K562 (cell line): Measurements from ENCODE around the gene SELENOW. TPM values are rescaled to one million over a fixed set of nuclear protein-coding genes. Genes with fewer than 3 reads are reported as not detected.

ENCODE experiments used
- ATAC-seq: fragments of 200-7000 bp; cut with Tn5 transposase; 3 replicates; pipeline ENCODE4 v1.9.1; 2020; ENCODE audit warnings: moderate library complexity
- BruUV-seq: library from RNA; stranded (reverse); fragments of 400-500 nt; replicated peaks from 2 replicates; lab custom pipeline; 2021; lab: Mats Ljungman, UMichigan
- CTCF ChIA-PET: fragments of 300-600 bp; formaldehyde crosslinking; extraction: SDS; loops from one replicate; lab custom pipeline; 2021; ENCODE audit warnings: low intra/inter-chr PET ratio; lab: Yijun Ruan, JAX
- POLR2A ChIA-PET: fragments of 300-600, 350-650 bp; sonication (Branson Sonifier 250); formaldehyde crosslinking; extraction: SDS; loops from one replicate; lab custom pipeline; 2021; ENCODE audit warnings: antibody characterized with exemption, inconsistent platforms; lab: Yijun Ruan, JAX
- DNase-seq, 4 experiments: peaks; one replicate each; pipeline versions ENCODE4 v3.0.0 to v3.0.0-alpha.2; 2011 to 2018; ENCODE audit warnings: low spot score in 3 of 4, mixed read lengths in 3 of 4; ENCODE audit errors: extremely low read depth in 1 of 4
- FAIRE-seq: peaks from 2 replicates; lab custom pipeline; 2011; peaks lifted over from hg19 to GRCh38; lab: Jason Lieb, UNC
- H2AFZ ChIP-seq: 2 replicates; pipeline ENCODE4 v1.6.0; 2011; ENCODE audit warnings: low read depth, low read length, control low read depth, inconsistent platforms
- H3K27ac ChIP-seq: fragments of 200-600 bp; 3 replicates; pipeline ENCODE4 v1.8.0; 2011; ENCODE audit warnings: low read depth, mild to moderate bottlenecking, control low read depth, inconsistent platforms, low read length, moderate library complexity, mixed read lengths; ENCODE audit errors: extremely low read depth
- H3K27me3 ChIP-seq, 2 experiments: fragments of 300-600 bp in 1 of 2; 2 replicates in 1 of 2; 3 replicates in 1 of 2; pipeline versions ENCODE4 v1.6.0 to v1.8.0; 2011; ENCODE audit warnings: inconsistent platforms in 2 of 2, low read length in 2 of 2, mild to moderate bottlenecking in 1 of 2, mixed read lengths in 1 of 2, moderate library complexity in 1 of 2; ENCODE audit not compliant: control insufficient read depth in 2 of 2, insufficient read depth in 2 of 2
- H3K36me3 ChIP-seq: fragments of 300-600 bp; 3 replicates; pipeline ENCODE4 v1.8.0; 2011; ENCODE audit warnings: mild to moderate bottlenecking, low read length, inconsistent platforms; ENCODE audit not compliant: control insufficient read depth, insufficient read depth
- H3K4me1 ChIP-seq, 2 experiments: fragments of 200-600 bp in 1 of 2; replicated peaks in 1 of 2; 2 replicates in 1 of 2; 3 replicates in 1 of 2; pipeline versions ENCODE4 v1.5.1 to v1.8.0; 2011; ENCODE audit warnings: inconsistent platforms in 2 of 2, low read length in 2 of 2, mild to moderate bottlenecking in 1 of 2, mixed read lengths in 1 of 2, moderate library complexity in 1 of 2; ENCODE audit not compliant: control insufficient read depth in 2 of 2, insufficient read depth in 2 of 2
- H3K4me2 ChIP-seq: 2 replicates; pipeline ENCODE4 v1.6.1; 2011; ENCODE audit warnings: low read length, control low read depth, inconsistent platforms, mixed read lengths; ENCODE audit not compliant: insufficient read depth
- H3K4me3 ChIP-seq: fragments of 200-600 bp; sonication (generic), shearing (Covaris generic); 2 replicates; pipeline ENCODE4 v1.5.1; 2016; ENCODE audit warnings: control low read depth, inconsistent platforms
- H3K79me2 ChIP-seq: fragments of 200-600 bp; 3 replicates; pipeline ENCODE4 v1.8.0; 2011; ENCODE audit warnings: low read length, inconsistent platforms; ENCODE audit not compliant: control insufficient read depth, insufficient read depth
- H3K9ac ChIP-seq, 2 experiments: 2 replicates each; pipeline versions ENCODE4 v1.6.0 to v1.6.1; 2011; ENCODE audit warnings: low read depth in 2 of 2, low read length in 2 of 2, control low read depth in 1 of 2, inconsistent platforms in 1 of 2, mild to moderate bottlenecking in 1 of 2, mixed read lengths in 1 of 2; ENCODE audit not compliant: insufficient read depth in 1 of 2
- H3K9me1 ChIP-seq: one replicate; pipeline ENCODE4 v1.6.0; 2011; ENCODE audit warnings: inconsistent platforms, mild to moderate bottlenecking, low read length, moderate library complexity; ENCODE audit not compliant: control insufficient read depth, insufficient read depth
- H3K9me3 ChIP-seq: replicated peaks from 2 replicates; pipeline ENCODE4 v1.5.1; 2011; ENCODE audit warnings: low read depth, low read length, inconsistent platforms; ENCODE audit not compliant: control insufficient read depth, insufficient read depth
- H4K20me1 ChIP-seq: replicated peaks from 2 replicates; pipeline ENCODE4 v1.6.1; 2011; ENCODE audit warnings: low read length, inconsistent platforms, mixed read lengths; ENCODE audit not compliant: control insufficient read depth, insufficient read depth
- ATF2 ChIP-seq: sonication (generic); formaldehyde crosslinking; IDR thresholded peaks from 2 replicates; pipeline ENCODE4 v1.8.1; 2022; ENCODE audit warnings: missing genetic modification reagents
- EGR1 ChIP-seq: fragments of 450-650 bp; conservative IDR thresholded peaks from 2 replicates; pipeline ENCODE4 v1.6.1; 2017; ENCODE audit warnings: mild to moderate bottlenecking
- MAFG ChIP-seq: fragments of 450-650 bp; conservative IDR thresholded peaks from 2 replicates; pipeline ENCODE4 v1.6.1; 2016; ENCODE audit warnings: missing genetic modification characterization, missing compliant biosample characterization
- ZBED1 ChIP-seq: IDR thresholded peaks from 2 replicates; pipeline ENCODE4 v1.6.1; 2014
- ZEB2 ChIP-seq: fragments of 450-650 bp; IDR thresholded peaks from 2 replicates; pipeline ENCODE4 v1.6.1; 2016
- ZNF212 ChIP-seq: fragments of 450-650 bp; formaldehyde crosslinking; IDR thresholded peaks from 2 replicates; pipeline ENCODE4 v1.4.0; 2020; ENCODE audit warnings: mild to moderate bottlenecking
- ZNF699 ChIP-seq: fragments of 250-450 bp; sonication (Bioruptor Pico); IDR thresholded peaks from 2 replicates; pipeline ENCODE4 v1.8.0; 2021; ENCODE audit warnings: mild to moderate bottlenecking, moderate library complexity; ENCODE audit not compliant: insufficient replicate concordance
- WGBS: fragments of 100-300 bp; shearing (Covaris generic); methylation state at CpG from one replicate; pipeline ENCODE4 v1.1.6; 2016; ENCODE audit warnings: low coverage, mixed read lengths; ENCODE audit not compliant: insufficient coverage; ENCODE audit errors: missing lambda C conversion rate; 5-methylcytosine and 5-hydroxymethylcytosine counted together
- in situ Hi-C: fragments of 300-500 bp; cut with MboI; formaldehyde crosslinking; loops from 4 replicates; pipeline ENCODE4 v1.15.0; 2018; ENCODE audit warnings: inconsistent platforms, mixed read lengths
- intact Hi-C: fragments of 100-400 bp; cut with micrococcal nuclease; formaldehyde crosslinking; loops from 2 replicates; pipeline ENCODE4 v1.14.2; 2022
- polyA plus RNA-seq, 8 experiments: library from polyadenylated mRNA; depleted of rRNA in 4 of 8; stranded (reverse) in 5 of 8; unstranded in 3 of 8; fragments of >200 nt; fragmentation: Nextera tagmentation in 2 of 8; fragmentation: Illumina TruSeq in 1 of 8; extraction: Ambion mirVana in 2 of 8; extraction: Trizol in 1 of 8; gene quantifications; 2 replicates each; pipeline versions ENCODE4 v1.2.1 to v1.2.3, GENCODE V29; 2011 to 2014; ENCODE audit warnings: inconsistent platforms in 1 of 8, missing spikeins in 1 of 8
- total RNA-seq, 7 experiments: library from RNA; depleted of rRNA in 6 of 7; stranded (reverse); fragments of >200 nt in 6 of 7; fragmentation: Illumina TruSeq in 2 of 7; extraction: Trizol in 2 of 7; gene quantifications; 2 replicates each; pipeline versions ENCODE4 v1.2.1 to v1.2.3, GENCODE V29; 2011 to 2021; ENCODE audit warnings: low replicate concordance in 1 of 7
- TF ChIP-seq, protein P1 (sequence below), 2 experiments: fragments of 450-650 bp in 1 of 2; sonication (generic) in 1 of 2; formaldehyde crosslinking in 1 of 2; IDR thresholded peaks; 2 replicates each; pipeline versions ENCODE4 v1.7.1 to v1.9.0; 2016 to 2022; ENCODE audit warnings: inconsistent platforms in 1 of 2, mild to moderate bottlenecking in 1 of 2, missing genetic modification reagents in 1 of 2
- TF ChIP-seq, protein P2 (sequence below), 2 experiments: fragments of 450-650 bp in 1 of 2; IDR thresholded peaks; 2 replicates each; pipeline ENCODE4 v1.6.1; 2011 to 2017; ENCODE audit warnings: low read depth in 2 of 2, antibody characterized with exemption in 1 of 2, borderline replicate concordance in 1 of 2, low read length in 1 of 2, mild to moderate bottlenecking in 1 of 2, mixed read lengths in 1 of 2; ENCODE audit not compliant: control insufficient read depth in 1 of 2

Gene SELENOW
- total and polyA plus RNA-seq, 9 of the 15 experiments (the other 6 are each of a cell fraction or from before 2014, with no cell fraction given) = 91.9 to 279 (median 156) TPM

DNA sequence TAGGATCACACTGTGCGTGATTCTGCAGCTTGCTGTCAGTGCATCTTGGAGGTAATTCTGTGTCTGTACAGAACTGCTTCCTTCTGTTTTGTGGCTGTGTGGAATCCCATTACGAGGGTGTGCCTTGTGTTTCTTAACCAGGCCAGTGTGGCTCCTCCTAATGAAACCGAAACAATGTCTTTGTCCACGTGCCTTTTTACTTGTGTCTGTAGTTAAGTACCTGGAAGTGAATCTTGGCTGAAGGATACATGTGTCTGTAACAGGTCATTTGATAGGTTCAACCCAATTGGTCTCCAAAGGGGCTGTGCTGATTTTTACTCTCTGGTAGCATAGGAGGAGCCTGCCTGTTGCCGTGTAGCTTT lies 20.1 kb upstream of the SELENOW start:
- Histone ChIP-seq H3K27me3 (no peaks in the 10 kb centered on the region), H3K36me3 (peaks cover 59% of the 10 kb centered on the region; the same call in 2 of the 3 replicates), H3K4me3 (no peak overlapping the region), H3K4me1 (peaks cover 0 to 15% of the 10 kb centered on the region in 2 experiments; a peak in 2 of 5 replicates), H3K27ac (no peak overlapping the region), H3K9me3 (no peaks in the 10 kb centered on the region), H3K9me1 (no peaks in the 10 kb centered on the region), H3K9ac (no peak overlapping the region), H3K79me2 (no peaks in the 10 kb centered on the region), H3K4me2 (no peak overlapping the region), H2AFZ (no peak overlapping the region), H4K20me1 (peaks cover 4% of the 10 kb centered on the region; the same call in 1 of the 2 replicates)
- FAIRE-seq (no peak), ATAC-seq (no peak), DNase-seq (no peak)
- intact Hi-C loops (no loop called here), in situ Hi-C loops (no loop called here)
- BruUV-seq = no TSS peak
- CTCF ChIA-PET = no interaction called here
- WGBS = 83% methylated on average over 5 of the region's 5 CpGs
- POLR2A ChIA-PET = interaction anchor here (0.5 to 3.4 kb wide), 5 partner anchors 9 to 502 kb away, joined by 3 to 17 read pairs (median 3); partner anchors contain the start of genes CCDC9 and NOP53
- TF ChIP-seq ZNF699 (CRISPR knock-in tag) (no peak), ATF2 (no peak), EGR1 (no peak), ZNF212 (no peak), MAFG (tag) (no peak), ZEB2 (no peak), ZBED1 (no peak)
- TF ChIP-seq, protein P1, sequence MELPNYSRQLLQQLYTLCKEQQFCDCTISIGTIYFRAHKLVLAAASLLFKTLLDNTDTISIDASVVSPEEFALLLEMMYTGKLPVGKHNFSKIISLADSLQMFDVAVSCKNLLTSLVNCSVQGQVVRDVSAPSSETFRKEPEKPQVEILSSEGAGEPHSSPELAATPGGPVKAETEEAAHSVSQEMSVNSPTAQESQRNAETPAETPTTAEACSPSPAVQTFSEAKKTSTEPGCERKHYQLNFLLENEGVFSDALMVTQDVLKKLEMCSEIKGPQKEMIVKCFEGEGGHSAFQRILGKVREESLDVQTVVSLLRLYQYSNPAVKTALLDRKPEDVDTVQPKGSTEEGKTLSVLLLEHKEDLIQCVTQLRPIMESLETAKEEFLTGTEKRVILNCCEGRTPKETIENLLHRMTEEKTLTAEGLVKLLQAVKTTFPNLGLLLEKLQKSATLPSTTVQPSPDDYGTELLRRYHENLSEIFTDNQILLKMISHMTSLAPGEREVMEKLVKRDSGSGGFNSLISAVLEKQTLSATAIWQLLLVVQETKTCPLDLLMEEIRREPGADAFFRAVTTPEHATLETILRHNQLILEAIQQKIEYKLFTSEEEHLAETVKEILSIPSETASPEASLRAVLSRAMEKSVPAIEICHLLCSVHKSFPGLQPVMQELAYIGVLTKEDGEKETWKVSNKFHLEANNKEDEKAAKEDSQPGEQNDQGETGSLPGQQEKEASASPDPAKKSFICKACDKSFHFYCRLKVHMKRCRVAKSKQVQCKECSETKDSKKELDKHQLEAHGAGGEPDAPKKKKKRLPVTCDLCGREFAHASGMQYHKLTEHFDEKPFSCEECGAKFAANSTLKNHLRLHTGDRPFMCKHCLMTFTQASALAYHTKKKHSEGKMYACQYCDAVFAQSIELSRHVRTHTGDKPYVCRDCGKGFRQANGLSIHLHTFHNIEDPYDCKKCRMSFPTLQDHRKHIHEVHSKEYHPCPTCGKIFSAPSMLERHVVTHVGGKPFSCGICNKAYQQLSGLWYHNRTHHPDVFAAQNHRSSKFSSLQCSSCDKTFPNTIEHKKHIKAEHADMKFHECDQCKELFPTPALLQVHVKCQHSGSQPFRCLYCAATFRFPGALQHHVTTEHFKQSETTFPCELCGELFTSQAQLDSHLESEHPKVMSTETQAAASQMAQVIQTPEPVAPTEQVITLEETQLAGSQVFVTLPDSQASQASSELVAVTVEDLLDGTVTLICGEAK (IDR thresholded peaks at IDR 0.05) = no peak
- TF ChIP-seq, protein P1 (CRISPR knock-in tag; IDR thresholded peaks at IDR 0.05) = no peak
- TF ChIP-seq, protein P2, sequence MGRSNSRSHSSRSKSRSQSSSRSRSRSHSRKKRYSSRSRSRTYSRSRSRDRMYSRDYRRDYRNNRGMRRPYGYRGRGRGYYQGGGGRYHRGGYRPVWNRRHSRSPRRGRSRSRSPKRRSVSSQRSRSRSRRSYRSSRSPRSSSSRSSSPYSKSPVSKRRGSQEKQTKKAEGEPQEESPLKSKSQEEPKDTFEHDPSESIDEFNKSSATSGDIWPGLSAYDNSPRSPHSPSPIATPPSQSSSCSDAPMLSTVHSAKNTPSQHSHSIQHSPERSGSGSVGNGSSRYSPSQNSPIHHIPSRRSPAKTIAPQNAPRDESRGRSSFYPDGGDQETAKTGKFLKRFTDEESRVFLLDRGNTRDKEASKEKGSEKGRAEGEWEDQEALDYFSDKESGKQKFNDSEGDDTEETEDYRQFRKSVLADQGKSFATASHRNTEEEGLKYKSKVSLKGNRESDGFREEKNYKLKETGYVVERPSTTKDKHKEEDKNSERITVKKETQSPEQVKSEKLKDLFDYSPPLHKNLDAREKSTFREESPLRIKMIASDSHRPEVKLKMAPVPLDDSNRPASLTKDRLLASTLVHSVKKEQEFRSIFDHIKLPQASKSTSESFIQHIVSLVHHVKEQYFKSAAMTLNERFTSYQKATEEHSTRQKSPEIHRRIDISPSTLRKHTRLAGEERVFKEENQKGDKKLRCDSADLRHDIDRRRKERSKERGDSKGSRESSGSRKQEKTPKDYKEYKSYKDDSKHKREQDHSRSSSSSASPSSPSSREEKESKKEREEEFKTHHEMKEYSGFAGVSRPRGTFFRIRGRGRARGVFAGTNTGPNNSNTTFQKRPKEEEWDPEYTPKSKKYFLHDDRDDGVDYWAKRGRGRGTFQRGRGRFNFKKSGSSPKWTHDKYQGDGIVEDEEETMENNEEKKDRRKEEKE (IDR thresholded peaks at IDR 0.05; ENCODE audit: borderline replicate concordance in 1 of 2, control insufficient read depth in 1 of 2, low read depth in 2 of 2, low read length in 1 of 2) = no peak
